Type B pancreatic cell (in vitro differentiated cells): ENCODE measurements around the gene EGLN3. TPM values are rescaled to one million over a fixed set of nuclear protein-coding genes. Genes with fewer than 3 reads are reported as not detected.
A peak's percentile ranks its signal among the peaks of the same experiment; 100 is the strongest.

Source experiments
- DNase-seq: peaks from one replicate; pipeline ENCODE4 v3.0.0; 2021; ENCODE audit warnings: mixed read lengths; ENCODE audit not compliant: unreplicated experiment; ENCODE audit errors: extremely low spot score
- H3K27ac Mint-ChIP-seq: 2 replicates; pipeline ENCODE4 v1.8.0; 2021; ENCODE audit warnings: mild to moderate bottlenecking, mixed read lengths
- H3K27me3 Mint-ChIP-seq: 2 replicates; pipeline ENCODE4 v1.8.0; 2021; ENCODE audit warnings: mixed read lengths
- H3K36me3 Mint-ChIP-seq: 2 replicates; pipeline ENCODE4 v1.8.0; 2021; ENCODE audit warnings: mixed read lengths
- H3K4me1 Mint-ChIP-seq: one replicate; pipeline ENCODE4 v1.8.0; 2021; ENCODE audit warnings: mixed read lengths; ENCODE audit not compliant: unreplicated experiment
- H3K4me3 Mint-ChIP-seq: 2 replicates; pipeline ENCODE4 v1.8.0; 2021; ENCODE audit warnings: mild to moderate bottlenecking, mixed read lengths
- H3K9me3 Mint-ChIP-seq: 2 replicates; pipeline ENCODE4 v1.8.0; 2021; ENCODE audit warnings: mixed read lengths
- total RNA-seq: library from RNA; stranded (reverse); gene quantifications from 2 replicates; pipeline ENCODE4 v1.2.1, GENCODE V29; 2021; ENCODE audit warnings: low replicate concordance
- TF ChIP-seq, protein P1 (sequence below): fragments of 200-600 bp; sonication (generic); conservative IDR thresholded peaks from 2 replicates; pipeline ENCODE4 v1.5.0; 2021; ENCODE audit warnings: antibody characterized with exemption, mild to moderate bottlenecking

Gene EGLN3
- total RNA-seq, 1 donor from 2014 or later: 13.6 TPM

DNA sequence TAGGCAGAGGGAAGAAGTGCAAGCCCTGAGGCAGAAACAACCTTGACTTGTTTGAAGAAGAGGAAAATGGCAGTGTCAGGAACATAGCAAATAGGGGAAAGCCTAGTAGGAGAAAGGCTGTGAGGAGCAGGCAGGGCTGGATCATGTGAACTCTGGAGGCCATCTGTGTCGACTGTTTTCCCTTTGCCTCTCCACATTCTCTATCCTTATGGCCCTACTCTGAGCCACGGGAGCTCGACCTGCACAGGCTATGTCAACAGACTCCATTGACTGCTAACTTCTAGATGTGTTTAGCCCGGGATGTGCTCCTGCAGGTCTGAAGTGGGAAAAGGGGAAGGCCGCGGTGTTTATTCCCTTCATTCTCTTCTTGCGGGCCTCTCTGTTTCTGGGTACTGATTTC is 35.2 kb downstream of the EGLN3 start:
- H3K27ac Mint-ChIP-seq: no peak overlapping the region
- no peaks in the 10 kb centered on the region for H3K27me3 Mint-ChIP-seq
- DNase-seq: no peak
- H3K4me3 Mint-ChIP-seq: no peak overlapping the region
- H3K9me3 Mint-ChIP-seq: no peaks in the 10 kb centered on the region
- H3K4me1 Mint-ChIP-seq: peaks cover 15% of the 10 kb centered on the region
- no peaks in the 10 kb centered on the region for H3K36me3 Mint-ChIP-seq
- TF ChIP-seq, protein P1, sequence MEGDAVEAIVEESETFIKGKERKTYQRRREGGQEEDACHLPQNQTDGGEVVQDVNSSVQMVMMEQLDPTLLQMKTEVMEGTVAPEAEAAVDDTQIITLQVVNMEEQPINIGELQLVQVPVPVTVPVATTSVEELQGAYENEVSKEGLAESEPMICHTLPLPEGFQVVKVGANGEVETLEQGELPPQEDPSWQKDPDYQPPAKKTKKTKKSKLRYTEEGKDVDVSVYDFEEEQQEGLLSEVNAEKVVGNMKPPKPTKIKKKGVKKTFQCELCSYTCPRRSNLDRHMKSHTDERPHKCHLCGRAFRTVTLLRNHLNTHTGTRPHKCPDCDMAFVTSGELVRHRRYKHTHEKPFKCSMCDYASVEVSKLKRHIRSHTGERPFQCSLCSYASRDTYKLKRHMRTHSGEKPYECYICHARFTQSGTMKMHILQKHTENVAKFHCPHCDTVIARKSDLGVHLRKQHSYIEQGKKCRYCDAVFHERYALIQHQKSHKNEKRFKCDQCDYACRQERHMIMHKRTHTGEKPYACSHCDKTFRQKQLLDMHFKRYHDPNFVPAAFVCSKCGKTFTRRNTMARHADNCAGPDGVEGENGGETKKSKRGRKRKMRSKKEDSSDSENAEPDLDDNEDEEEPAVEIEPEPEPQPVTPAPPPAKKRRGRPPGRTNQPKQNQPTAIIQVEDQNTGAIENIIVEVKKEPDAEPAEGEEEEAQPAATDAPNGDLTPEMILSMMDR: no peak

DNA sequence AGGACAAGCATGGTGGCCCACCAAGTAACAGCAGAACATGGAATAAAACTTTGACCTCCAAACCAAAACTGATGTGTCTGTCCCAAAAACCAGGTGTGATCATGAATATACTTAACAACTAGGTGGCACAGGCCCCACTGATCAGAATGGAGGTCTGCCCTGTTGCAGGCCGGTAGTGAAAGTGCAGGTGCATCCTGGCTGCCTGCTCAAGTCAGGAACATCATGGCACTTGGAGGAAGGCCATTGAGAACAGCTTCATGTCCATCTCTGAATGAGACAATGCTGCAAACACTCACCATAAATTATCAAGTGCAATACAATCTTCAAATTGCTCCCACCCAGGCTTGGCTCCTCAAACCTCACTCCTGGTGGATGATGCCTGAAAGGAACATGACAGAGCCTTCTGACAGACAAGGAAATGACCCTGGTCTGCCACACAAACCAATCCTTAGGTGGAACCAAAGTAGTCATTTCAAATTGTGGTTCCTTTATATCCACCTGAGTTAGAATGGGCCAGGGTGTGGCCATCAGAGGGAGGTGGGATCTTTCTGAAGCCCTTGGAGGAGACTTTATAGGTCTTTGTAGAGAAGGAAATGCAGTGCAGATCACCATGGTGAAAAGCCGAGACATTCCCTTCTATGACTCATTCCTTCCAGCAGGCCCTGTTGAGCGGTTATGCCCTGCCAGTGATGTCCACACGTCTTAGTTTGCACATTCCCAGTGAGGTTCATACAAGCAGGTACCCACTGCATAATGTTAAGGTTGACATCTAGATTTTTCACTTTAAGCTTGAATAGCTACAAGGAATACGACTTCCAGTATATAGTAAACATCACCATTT is 36.0 kb downstream of the EGLN3 start:
- no peak for DNase-seq
- Mint-ChIP-seq H3K27ac (no peak overlapping the region), H3K27me3 (no peaks in the 10 kb centered on the region), H3K4me1 (peaks cover 15% of the 10 kb centered on the region), H3K9me3 (no peaks in the 10 kb centered on the region), H3K36me3 (no peaks in the 10 kb centered on the region), H3K4me3 (no peak overlapping the region)
- TF ChIP-seq, protein P1: no peak

DNA sequence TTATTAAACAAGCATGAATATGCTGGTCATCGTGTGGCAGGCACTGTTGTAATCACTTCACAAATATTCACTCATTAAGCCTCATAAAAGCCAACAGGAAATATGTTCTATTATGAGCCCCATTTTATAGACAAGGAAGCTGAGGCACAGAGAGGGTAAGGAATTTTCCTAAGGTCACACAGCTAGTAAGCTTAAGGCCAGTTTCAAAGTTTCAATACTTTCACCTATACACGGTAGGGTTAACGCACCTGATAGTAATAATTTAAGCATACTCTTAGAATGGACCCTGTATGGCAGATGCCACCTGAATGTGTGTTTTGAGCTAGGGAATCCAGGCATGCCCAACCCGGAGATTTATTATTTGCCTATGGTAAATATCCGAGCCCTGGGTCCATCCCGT is 39.8 kb downstream of the EGLN3 start:
- Mint-ChIP-seq H3K27me3 (no peaks in the 10 kb centered on the region), H3K36me3 (no peaks in the 10 kb centered on the region), H3K4me1 (peaks cover 4% of the 10 kb centered on the region), H3K27ac (no peak overlapping the region), H3K9me3 (peaks cover 6% of the 10 kb centered on the region), H3K4me3 (no peak overlapping the region)
- DNase-seq: no peak
- TF ChIP-seq, protein P1: no peak

DNA sequence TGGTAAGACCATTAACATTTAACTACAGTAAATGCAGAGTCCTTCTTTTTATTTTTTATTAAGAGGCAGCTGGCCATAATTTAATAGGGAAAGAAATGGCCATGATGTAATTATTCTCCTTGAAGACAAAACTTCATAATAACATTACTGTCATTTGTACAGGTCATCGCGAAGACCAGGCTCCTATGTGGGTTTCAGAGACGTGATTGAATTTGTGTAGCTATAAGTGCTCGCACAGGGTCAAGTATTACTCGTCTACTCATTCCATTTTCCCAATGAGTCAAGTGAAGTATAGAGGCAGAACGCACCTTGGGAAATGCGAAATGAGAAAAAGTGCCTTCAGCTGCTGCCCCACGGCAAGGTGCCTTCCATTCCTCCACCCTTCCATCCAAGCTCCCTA is 40.4 kb downstream of the EGLN3 start:
- Mint-ChIP-seq H3K9me3 (peaks cover 6% of the 10 kb centered on the region), H3K36me3 (no peaks in the 10 kb centered on the region), H3K4me1 (peaks cover 3% of the 10 kb centered on the region), H3K27me3 (no peaks in the 10 kb centered on the region), H3K4me3 (no peak overlapping the region), H3K27ac (no peak overlapping the region)
- no peak for DNase-seq
- TF ChIP-seq, protein P1: no peak

DNA sequence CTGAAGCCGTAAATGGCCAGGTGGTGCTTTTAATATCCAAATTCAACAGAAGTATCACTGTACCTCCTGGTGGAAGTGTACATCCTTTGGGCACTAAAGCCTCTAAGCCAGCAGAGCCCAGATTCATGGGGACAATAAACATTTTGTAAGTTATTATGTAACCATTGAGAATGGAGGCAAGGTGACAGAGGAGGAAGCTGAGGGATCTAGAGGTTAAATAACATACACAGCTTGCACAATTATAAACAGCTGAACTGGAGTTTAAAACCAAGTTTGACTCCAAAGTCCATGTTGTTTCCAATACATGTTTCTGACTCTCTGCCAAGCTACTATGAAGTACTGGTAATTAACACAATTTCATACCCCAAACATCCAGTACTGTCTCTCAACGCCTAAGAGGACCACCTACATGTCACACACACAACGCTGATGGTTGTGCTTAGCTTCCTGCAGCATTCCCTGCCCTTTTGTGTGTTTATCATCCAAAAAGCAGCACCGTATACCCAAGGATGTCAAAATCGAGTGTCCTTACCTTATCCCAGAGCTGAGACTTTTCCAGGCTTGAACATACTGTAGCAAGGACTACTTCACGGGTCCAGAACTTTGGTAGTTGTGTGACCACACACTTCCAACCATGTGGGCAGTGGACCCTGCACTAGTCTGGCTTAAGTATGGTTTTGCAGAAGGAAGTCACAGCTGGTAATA is 41.3 kb downstream of the EGLN3 start:
- no peaks in the 10 kb centered on the region for H3K27me3 Mint-ChIP-seq
- H3K4me3 Mint-ChIP-seq: no peak overlapping the region
- DNase-seq: no peak
- H3K36me3 Mint-ChIP-seq: no peaks in the 10 kb centered on the region
- peak overlapping the region; percentile 5 for H3K27ac Mint-ChIP-seq
- peaks cover 6% of the 10 kb centered on the region for H3K9me3 Mint-ChIP-seq
- TF ChIP-seq, protein P1: no peak
- no peaks in the 10 kb centered on the region for H3K4me1 Mint-ChIP-seq
